Measurements from ENCODE around the gene RAB10. TPM values are rescaled to one million over a fixed set of nuclear protein-coding genes. Genes with fewer than 3 reads are reported as not detected.

RAB10 gene
- total RNA-seq, 2 donors from 2014 or later = 93.8 to 108 TPM

DNA sequence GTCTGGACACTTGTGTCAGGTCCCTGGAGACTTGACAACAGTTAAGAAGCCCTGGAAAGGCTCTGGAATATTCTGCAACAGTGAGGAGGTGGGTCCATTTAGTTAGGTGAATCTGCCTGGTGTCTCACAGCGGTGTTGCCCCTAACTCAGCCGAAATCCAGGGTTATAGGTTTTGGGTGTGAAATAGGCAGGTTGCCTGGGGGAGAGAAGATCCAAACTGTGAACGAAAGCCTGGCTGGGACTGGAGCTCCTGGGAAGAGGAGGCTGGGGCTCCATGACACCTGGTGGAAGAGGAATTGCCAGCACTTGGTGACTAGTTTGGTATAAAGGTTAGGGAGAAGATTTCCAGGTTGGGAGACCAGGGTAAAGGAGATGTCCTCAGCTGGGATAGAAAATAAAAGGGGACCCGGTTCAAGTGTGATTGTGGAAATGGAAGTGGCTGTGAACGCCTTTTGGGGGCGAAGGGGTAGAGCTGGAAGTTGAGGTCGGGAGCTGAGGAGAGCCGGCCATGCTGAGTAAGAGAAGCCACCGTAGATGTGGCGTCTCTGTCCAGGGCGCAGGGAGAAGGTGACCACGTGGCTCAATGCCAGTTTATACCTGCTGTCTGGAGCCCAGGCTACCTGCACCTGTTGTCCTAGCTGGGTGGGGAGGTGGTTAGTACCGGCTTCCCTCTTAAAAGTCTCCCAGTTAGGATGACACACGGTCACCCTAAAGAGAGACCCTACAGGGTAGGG is 136.0 kb downstream of the RAB10 start:
- DNase-seq (no peak), ATAC-seq (no peak)
- intact Hi-C loops (cut with DNase I) = no loop called here

DNA sequence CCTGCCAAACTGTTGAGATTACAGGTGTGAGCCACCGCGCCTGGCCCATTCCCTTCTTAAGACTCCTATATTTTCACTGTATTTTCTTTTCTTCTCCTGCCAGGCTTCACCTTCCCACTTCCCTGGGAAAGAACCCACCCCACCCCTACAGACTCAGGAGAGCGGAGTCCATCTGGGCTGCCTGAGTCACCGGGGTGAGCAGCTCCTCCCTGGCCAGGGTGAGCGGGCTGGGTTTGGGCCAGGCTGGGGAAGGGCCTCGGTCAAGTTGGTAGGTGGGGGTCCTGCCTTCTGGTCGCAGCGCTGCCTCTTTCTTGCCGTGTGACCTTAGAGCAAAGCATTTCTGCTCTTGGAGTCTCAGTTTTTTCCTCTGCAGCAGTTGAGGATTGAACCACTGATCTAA is 136.9 kb downstream of the RAB10 start:
- DNase-seq = no peak
- ATAC-seq = no peak
- intact Hi-C loops (cut with DNase I) = no loop called here

DNA sequence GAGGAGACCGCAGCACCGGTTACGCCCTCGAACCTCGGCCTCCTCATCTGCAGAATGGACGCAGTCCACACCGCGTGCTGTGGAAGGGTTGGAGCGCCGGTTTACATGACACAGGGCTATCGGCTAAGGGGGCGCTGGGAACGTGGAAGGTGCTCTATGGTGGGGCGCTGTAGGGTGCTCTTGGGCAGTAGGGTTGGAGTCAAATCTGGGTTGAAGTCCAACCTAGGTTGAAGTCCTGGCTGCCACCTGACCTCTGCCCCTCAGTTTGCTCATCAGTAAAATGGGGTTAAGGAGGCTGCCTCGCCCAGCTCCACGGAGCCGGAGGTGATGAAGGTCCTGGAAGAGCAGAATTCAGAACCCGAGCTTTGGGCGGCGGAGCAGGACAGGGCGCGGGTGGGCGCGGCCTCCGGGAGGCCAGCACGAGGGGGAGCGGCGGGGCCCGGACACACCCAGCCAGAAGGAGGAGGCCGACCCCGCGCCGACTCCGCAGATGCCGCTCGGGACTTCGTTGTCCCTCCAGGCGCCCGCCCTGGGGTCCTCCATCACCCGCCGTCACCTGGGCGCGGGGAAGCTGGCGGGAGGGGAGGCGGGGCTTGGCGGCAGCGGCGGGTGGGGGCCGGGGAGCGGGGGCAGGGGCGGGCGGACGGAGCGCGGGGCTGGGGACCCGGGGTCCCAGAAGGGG is 138.4 kb downstream of the RAB10 start:
- intact Hi-C loops (cut with DNase I) = no loop called here
- ATAC-seq = no peak
- no peak for DNase-seq

DNA sequence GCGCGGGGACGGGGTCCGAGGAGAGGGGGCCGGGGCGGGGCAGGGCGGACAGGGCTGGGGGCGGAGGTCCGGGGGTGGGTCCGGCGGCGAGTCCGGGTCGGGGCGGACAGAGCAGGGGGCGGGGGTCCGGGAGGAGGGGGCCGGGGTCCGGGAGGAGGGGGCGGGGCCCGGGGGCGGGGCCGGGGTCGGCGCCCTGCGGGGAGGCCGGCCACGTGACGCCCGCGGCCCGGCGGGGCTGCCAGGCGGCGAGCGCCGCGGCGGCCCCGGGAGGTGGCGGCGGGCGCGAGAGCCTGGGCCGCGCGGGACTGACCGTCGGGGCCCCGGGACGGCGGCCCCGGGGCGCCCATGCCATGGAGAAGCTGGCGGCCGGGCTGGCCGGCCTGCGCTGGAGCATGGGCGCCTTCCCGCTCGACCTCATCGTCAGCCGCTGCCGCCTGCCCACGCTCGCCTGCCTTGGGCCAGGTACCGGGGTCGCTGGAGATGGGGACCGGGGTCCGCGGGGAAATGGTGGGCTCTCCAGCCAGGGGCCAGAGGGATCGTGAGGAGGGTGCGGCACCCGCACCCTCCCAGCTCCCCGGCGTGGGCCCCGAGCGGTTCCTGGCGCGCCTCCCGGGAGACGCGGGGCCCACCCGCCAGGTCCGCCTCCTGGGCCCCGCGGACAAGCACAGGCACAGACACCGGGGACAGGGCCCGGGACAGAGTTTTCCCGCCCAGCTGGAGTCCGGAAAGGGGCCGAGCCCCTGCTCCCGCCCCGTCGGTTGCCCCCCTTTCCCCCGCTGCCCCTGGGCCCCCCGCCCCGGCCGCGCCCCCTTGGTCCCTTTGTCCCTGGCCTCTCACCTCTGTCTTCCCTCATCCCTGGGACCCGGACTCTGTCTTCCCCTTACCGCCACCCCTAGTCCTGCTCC is 139.2 kb downstream of the RAB10 start, which contains the start of gene GAREM2:
GAREM2 (plus strand) TSS at position 218 of the 905 bp plus-strand sequence; CDS start at position 351, 133 bp downstream.
- DNase-seq = no peak
- intact Hi-C loops (cut with DNase I) = no loop called here

DNA sequence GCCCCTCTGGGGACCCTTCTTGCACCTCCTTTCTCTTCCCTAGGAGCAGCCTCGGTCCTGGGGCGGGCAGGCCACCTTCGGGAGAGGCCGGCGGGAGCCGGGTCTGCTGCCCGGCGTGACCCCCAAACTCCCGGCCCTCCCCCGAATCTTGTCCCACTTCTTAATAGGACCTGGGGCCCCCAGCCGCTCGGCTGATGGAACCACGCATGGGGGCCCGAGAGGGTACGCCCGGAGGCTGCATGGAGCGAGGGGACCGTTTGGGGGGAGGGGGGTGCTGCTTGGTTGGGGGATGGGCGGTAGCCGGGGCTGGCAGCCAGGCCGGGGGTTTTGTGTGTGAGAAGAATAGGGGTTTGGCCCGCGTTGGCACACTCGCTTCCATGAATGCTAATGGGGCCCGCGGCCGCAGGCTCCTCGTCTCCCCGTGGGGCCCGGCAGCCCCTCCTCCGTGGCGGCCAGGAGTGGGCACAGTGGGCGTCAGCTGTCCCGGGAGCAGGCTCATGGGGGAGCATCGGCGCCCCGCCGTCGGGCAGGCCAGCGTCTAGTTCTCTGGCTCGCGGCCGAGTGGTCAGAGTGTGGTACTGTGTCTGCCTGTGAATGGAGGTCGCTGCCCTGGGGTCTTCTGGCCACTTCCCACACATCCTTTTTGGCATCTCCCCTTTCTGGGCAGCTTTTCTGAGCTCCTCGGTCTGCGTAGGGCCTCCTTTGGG is 140.0 kb downstream of the RAB10 start:
- ATAC-seq (peak in 1 of 2 donors; percentile 13), DNase-seq (no peak)

More for the DNA sequence above, 139.2 kb downstream of the RAB10 start, which contains the start of gene GAREM2:
- peak; percentile 8 to 14 for ATAC-seq

DNA sequence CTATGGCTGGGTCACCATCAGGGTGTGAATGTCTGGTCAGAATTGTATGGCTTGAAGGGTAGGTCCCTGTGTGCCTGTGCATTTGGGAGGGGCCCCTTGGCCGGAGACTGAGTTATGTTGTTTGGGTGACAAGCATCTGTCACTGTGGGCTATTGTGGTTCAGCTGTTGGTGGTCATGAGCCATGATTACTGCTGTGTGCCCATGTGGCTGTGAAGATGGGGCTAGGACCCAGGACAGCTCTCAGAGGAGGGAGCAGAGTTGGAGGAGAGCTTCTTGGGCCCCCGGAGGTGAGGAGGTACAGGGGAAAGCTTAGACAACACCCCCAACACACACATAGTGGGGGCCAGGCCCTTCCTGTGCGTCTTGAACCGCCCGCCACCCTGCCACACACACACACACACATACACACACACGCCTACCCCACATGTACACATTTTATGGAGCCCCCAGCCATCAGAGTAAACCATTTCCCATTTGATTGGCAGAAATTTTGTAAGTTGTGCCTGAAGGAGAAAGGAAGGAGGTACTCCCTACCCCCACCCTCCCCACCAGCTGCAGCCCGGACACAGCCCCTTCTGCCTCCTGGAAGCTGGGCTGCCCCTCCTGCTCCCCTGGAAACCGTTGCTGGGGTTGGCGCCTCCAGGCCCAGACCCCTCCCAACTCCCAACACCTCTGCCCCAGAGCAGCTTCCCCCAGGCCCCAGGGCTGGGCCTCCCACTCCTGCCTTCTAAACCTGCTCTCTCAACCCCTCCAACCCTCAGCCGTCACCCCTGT is 141.0 kb downstream of the RAB10 start:
- intact Hi-C loops (cut with DNase I) = no loop called here
- DNase-seq (no peak), ATAC-seq (no peak)

More for the DNA sequence above, 140.0 kb downstream of the RAB10 start:
- intact Hi-C loops (cut with DNase I) = no loop called here

DNA sequence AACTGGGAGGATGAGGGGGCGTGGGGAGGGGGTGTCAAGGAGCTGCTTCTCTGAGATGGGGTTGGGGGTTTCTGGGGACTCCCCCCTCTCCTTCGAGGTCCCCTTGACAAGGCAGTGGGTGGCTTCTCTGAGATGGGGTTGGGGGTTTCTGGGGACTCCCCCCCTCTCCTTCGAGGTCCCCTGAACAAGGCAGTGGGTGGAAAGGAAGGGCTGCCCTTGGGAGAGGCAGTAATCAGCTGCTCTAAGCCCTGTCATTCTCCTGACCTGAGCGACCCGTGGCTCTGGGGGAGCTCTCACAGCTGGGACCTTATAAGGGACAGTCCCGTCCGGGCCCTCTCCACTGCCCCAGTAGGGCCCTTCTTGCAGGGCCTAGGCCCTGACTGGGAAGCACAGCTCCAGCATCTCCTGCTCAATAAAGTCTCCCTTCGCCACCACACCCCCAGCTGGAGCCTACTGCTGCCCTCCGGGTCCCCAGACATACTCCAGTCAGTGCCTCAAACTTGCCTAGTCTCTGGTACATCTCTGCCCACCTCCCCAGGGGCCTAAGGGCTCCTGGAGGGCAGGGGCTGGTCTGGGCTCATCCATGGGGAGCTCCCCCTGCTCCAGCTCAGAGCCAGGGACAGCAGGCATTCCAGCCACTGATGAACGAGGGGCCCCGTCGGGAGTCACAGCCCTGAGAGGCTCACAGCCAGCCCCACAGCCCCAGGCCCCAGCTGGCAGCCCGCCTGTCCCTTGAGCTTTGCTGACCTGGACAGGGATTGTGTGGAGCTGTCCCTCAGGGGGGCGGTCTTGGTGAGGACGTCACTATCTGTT is 141.8 kb downstream of the RAB10 start:
- intact Hi-C loops (cut with DNase I) = no loop called here
- ATAC-seq (no peak), DNase-seq (no peak)

DNA sequence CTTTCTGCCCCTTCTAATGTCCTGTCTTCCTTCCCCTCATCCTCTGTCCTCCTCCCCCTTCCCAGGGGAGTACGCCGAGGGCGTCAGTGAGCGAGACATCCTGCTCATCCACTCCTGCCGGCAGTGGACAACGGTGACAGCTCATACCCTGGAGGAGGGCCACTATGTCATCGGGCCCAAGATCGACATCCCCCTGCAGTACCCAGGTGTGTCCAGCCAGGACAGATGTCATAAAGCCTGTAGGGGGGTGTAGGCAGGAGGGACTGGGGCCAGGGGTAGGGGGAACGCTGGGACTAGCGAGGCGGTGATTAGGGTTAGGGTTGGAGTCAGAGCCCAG is 142.4 kb downstream of the RAB10 start:
- no peak for ATAC-seq
- no peak for DNase-seq
- intact Hi-C loops (cut with DNase I) = no loop called here

DNA sequence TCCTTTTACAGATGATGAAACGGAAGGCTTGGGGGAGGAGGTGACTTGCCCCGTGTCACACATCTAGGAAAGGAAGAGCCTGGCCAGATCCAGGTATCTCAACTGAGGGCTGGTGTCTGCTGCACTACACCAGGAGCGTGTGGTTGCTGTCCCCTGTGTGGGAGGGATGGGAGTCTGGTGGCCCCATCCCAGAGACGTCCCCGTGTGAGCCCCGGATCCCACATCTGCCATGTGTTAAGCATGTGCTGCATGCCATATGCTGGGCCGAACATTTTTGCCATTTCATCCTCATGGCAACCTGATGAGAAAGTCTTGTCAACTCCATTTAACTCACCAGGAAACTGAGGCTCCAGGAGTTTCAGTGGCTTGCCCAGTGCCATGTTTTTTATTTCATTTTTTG is 143.2 kb downstream of the RAB10 start:
- ATAC-seq (no peak), DNase-seq (no peak)
- intact Hi-C loops (cut with DNase I) = no loop called here

DNA sequence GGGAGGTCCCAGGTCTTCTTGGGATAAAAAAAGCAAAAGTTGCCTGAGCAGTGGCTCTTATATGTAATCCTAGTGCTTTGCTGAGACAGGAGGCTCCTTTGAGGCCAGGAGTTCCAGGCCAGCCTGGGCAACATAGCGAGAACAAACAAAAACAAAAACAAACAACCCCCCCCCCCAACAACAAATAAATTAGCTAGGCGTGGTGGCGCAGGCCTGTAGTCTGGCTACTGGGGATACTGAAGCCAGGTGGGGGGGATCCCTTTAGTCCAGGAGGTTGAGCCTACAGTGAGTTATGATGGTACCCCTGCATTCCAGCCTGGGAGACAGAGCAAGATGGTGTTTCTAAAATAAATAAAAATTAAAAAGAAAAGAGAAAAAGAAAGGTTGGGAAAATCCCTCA is 144.4 kb downstream of the RAB10 start:
- DNase-seq (no peak), ATAC-seq (no peak)
- intact Hi-C loops (cut with DNase I) = no loop called here

DNA sequence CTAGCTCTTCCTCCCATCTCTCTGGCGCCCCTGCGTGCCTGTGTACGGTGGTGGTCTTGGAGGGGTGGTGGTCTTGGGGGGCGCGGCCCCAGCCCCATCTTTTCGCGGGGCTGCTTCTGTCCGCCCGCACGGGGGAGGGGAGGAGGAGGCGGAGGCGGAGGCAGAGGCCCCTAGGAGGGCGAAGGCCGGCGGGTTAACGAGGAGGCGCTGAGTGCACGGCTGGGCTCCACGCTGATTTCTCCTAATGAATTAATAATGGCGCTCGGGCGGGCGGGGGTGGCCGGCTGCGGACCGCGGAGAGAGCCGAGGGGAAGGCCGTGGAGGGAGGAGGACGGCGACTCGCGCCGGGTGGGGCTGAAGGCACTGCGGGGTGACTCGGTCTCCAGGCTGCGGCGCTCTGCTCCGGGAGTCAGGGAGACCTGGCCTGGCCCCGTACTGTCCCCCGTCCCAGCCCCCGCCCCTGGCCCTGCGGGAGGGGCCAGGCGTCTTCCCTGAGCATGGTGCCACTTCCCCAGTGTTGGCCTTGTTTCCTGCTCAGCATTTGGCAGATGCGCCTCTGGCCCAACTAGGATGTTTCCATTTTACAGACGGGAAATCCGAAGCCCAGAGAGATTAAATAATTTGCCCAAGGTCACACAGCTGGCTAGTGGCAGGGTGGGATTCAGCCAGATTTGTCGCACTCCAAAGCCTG is 145.0 kb downstream of the RAB10 start:
- DNase-seq (no peak), ATAC-seq (peak; percentile 59 to 68)
- intact Hi-C loops (cut with DNase I) = no loop called here

DNA sequence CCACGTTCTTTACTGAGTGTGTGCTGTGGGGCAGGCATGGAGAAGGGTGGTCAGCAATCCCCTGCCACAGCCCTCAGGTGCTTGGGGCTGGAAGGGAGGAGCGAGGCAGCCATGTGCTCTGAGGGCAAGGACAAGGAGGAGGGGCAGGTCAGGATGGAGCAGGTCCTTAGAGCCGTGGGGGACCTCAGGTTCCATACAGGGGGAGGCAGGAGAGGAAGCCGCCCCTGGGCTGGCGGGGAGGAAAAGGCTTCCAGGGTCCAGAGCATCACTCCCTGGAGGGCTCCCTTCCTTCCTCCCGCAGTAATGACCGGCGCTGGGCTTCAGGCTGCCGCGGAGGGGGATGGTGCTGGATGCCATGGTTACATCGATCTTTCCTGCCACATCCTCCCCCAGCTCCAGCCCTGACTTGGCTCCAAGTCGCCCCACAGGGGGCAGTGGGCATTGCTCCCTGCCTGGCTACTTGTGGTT is 145.6 kb downstream of the RAB10 start:
- intact Hi-C loops (cut with DNase I) = no loop called here
- no peak for DNase-seq
- peak in 1 of 2 donors; percentile 16 for ATAC-seq

DNA sequence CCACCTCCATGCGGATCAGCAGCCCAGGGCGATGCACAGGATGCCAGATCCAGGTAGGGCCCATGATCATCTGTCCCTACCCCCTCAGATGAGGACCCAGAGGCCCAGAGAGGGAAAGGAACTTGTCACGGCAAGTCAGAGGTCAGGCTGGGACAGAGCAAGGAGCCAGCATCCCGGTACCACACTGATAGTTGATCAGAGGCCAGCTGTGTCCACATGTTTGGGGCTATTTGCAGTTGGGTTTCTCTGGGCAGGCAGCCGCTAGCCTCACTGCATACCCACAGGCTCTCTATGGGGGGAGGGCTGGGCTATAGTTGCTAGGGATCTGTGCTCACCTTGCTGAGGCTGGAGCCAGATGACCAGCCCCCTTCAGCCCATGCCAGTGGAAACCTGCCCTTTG is 148.6 kb downstream of the RAB10 start:
- ATAC-seq = no peak
- intact Hi-C loops (cut with DNase I) = no loop called here
- DNase-seq = no peak

DNA sequence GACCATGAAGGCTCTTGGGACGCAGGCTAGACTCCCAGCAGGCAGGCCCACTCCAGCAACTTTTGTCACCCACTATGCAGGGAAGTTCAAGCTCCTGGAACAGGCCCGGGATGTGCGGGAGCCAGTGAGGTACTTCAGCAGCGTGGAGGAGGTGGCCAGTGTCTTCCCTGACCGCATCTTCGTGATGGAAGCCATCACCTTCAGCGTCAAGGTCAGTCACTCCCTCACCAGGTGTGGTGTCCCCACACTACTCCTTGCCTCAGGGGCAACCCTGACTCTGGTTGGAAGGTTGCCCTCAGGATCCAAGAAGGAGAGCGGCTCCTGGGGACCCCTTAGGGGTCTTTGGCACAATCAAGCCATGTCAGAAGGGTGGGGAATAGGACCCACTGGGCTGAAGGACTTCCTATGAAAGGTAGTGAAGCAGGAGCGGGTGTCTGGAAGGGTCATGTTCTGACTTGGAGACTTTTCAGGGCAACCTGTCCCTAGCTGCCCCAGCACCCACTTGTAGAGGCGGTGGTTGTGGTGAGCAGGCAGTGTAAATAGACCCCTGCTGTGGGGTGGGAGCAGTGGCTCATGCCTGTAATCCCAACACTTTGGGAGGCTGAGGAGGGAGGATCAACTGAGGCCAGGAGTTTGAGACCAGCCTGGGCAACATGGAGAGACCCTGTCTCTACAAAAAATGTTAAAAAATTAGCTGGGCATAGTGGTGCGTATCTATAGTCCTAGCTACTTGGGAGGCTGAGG is 149.2 kb downstream of the RAB10 start:
- intact Hi-C loops (cut with DNase I) = no loop called here
- DNase-seq (no peak), ATAC-seq (no peak)

DNA sequence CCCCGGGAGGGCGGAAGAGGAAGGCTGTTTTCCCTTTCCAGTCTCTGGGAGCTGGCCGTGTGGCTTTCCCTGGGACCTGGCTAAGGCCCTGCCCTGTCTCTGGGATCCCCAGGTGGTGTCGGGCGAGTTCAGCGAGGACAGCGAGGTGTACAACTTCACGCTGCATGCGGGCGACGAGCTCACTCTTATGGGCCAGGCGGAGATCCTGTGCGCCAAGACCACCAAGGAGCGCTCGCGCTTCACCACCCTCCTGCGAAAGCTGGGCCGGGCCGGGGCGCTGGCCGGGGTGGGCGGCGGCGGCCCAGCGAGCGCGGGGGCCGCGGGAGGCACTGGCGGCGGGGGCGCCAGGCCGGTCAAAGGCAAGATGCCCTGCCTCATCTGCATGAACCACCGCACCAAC is 150.2 kb downstream of the RAB10 start:
- intact Hi-C loops (cut with DNase I) = no loop called here

DNA sequence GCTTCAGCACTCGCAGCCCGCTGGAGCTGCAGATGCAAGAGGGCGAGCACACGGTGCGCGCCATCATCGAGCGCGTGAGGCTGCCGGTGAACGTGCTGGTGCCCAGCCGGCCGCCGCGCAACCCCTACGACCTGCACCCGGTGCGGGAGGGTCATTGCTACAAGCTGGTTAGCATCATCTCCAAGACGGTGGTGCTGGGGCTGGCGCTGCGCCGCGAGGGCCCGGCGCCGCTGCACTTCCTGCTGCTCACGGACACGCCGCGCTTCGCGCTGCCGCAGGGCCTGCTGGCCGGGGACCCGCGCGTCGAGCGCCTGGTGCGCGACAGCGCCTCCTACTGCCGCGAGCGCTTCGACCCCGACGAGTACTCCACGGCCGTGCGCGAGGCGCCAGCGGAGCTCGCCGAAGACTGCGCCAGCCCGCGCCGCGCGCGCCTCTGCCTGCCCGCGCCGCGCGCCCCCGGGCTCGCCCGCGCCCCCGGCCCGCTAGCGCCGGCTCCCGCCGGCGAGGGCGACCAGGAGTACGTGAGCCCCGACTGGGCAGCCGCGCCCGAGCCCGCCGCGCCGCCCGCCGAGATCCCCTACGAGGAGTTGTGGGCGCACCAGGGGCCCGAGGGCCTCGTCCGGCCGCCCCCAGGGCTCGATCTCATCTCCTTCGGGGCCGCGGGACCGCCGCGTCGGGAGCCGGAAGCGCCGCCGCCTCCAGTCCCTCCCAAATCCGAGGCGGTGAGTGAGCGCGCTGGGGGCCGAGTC is 150.8 kb downstream of the RAB10 start:
- DNase-seq (peak; percentile 91), ATAC-seq (peak; percentile 87 to 93)
- intact Hi-C loops (cut with DNase I) = no loop called here

More for the DNA sequence above, 150.2 kb downstream of the RAB10 start:
- DNase-seq = no peak
- peak in 1 of 2 donors; percentile 1 for ATAC-seq
